CD4-positive, CD25-positive, alpha-beta regulatory T cell (primary cell): Measurements from ENCODE around the gene PSD. TPM values are rescaled to one million over a fixed set of nuclear protein-coding genes. Genes with fewer than 3 reads are reported as not detected.

Experiments used
- ATAC-seq, 2 donors: fragments of 150-1000 bp; cut with Tn5 transposase; one replicate each; pipeline ENCODE4 v1.10.0; 2021; ENCODE audit warnings: low read depth in 2 of 2, moderate number of reproducible peaks in 2 of 2, moderate library complexity in 1 of 2
- DNase-seq, 3 donors: peaks; one replicate each; pipeline versions ENCODE4 v3.0.0 to v3.0.0-alpha.2; 2012 to 2022; ENCODE audit warnings: mixed read lengths in 1 of 3
- H3K27ac ChIP-seq: one replicate; pipeline ENCODE4 v1.7.0; 2013; ENCODE audit warnings: mild to moderate bottlenecking, low read length; ENCODE audit not compliant: insufficient read depth, poor library complexity, severe bottlenecking
- H3K27me3 ChIP-seq: one replicate; pipeline ENCODE4 v1.7.0; 2013; ENCODE audit warnings: low read length; ENCODE audit not compliant: control insufficient read depth, insufficient read depth
- H3K36me3 ChIP-seq: one replicate; pipeline ENCODE4 v1.7.0; 2013; ENCODE audit warnings: mild to moderate bottlenecking, low read length, moderate library complexity; ENCODE audit not compliant: control insufficient read depth, insufficient read depth
- H3K4me1 ChIP-seq: 2 replicates; pipeline ENCODE4 v1.7.0; 2013; ENCODE audit warnings: mild to moderate bottlenecking, low read length; ENCODE audit not compliant: insufficient read depth, control insufficient read depth, poor library complexity, severe bottlenecking
- H3K4me3 ChIP-seq: one replicate; pipeline ENCODE4 v1.7.0; 2013; ENCODE audit warnings: low read depth, mild to moderate bottlenecking, low read length, moderate library complexity
- H3K9me3 ChIP-seq, 2 experiments: 1 replicate in 1 of 2; 2 replicates in 1 of 2; pipeline ENCODE4 v1.7.0; 2013; ENCODE audit warnings: low read length in 2 of 2, mild to moderate bottlenecking in 1 of 2, moderate library complexity in 1 of 2; ENCODE audit not compliant: control insufficient read depth in 2 of 2
- H3K27ac Mint-ChIP-seq, 3 donors: one replicate each; pipeline ENCODE4 v1.8.0; 2020 to 2022; ENCODE audit warnings: mild to moderate bottlenecking in 3 of 3, mixed read lengths in 3 of 3, moderate library complexity in 2 of 3
- H3K27me3 Mint-ChIP-seq: one replicate; pipeline ENCODE4 v1.8.0; 2022; ENCODE audit warnings: mild to moderate bottlenecking, mixed read lengths
- H3K36me3 Mint-ChIP-seq: one replicate; pipeline ENCODE4 v1.8.0; 2020; ENCODE audit warnings: mixed read lengths
- H3K4me1 Mint-ChIP-seq, 4 donors: one replicate each; pipeline ENCODE4 v1.8.0; 2020 to 2022; ENCODE audit warnings: mixed read lengths in 4 of 4, mild to moderate bottlenecking in 1 of 4
- H3K4me3 Mint-ChIP-seq, 4 donors: one replicate each; pipeline ENCODE4 v1.8.0; 2020 to 2022; ENCODE audit warnings: mild to moderate bottlenecking in 4 of 4, mixed read lengths in 4 of 4, moderate library complexity in 3 of 4
- H3K9me3 Mint-ChIP-seq, 7 donors: one replicate each; pipeline ENCODE4 v1.8.0; 2020 to 2022; ENCODE audit warnings: mixed read lengths in 7 of 7, mild to moderate bottlenecking in 3 of 7, moderate library complexity in 2 of 7
- polyA plus RNA-seq, 4 donors: library from polyadenylated mRNA; unstranded; fragments of 300-500 nt; fragmentation: Illumina TruSeq; gene quantifications; one replicate each; pipeline ENCODE4 v1.2.3, GENCODE V29; 2021
- total RNA-seq: library from RNA; stranded (reverse); gene quantifications from one replicate; pipeline ENCODE4 v1.2.3, GENCODE V29; 2022

Gene PSD
- total and polyA plus RNA-seq, 5 donors from 2014 or later = 1.4 to 2.9 (median 2.2) TPM

- Histone ChIP-seq H3K27ac (no peak overlapping the region), H3K36me3 (no peaks in the 10 kb centered on the region), H3K27me3 (no peaks in the 10 kb centered on the region), H3K4me1 (peaks cover 60% of the 10 kb centered on the region), H3K4me3 (peak overlapping the region; percentile 77), H3K9me3 (no peaks in the 10 kb centered on the region)
- Mint-ChIP-seq H3K27ac (peak overlapping the region; percentile 62 to 92 (median 82)), H3K36me3 (no peaks in the 10 kb centered on the region), H3K4me1 (peaks cover 6 to 64% (median 42%) of the 10 kb centered on the region in 4 donors), H3K27me3 (peaks cover 5% of the 10 kb centered on the region), H3K9me3 (peaks cover 0 to 2% (median 0%) of the 10 kb centered on the region in 7 donors), H3K4me3 (peak overlapping the region; percentile 77 to 99 (median 92))
- ATAC-seq (no peak), DNase-seq (no peak)
Measured at GRCh38 chr10:102436312-102436711, 17.7 kb upstream of the PSD start.

DNA sequence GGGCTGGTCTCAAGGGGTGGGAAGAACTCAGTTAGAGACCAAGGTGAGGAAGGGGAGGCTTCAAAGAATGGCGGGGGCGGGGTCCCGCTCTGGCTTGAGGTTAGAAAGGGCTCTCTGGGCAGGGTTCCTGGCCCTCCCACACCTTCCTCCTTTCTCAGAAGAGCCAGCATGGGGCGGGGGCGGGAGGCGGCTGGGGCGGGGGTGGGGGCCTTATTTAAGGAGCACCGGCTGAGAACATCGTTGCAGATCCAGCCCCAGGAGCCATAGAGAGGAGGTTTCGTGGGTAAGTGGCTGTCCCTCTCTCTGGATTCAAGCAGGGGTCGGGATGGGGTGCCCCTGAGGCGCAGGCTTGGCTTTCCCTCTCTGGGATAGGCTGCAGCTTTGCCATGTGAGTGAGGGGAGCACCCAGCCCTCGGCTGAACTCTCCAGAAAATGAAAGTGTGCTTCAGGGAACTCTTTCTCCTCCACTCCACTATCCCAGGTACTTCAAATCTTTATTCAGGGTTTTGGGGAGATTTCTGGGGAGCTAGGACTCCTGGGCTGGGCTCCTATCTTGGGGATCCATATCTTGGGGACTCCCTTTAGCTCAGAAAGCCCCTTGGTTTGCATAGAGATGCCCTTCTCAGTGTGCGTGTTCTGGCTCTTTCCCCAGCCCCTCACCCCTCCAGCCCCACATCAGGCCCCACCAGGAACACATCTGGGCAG is 17.1 kb upstream of the PSD start:
- H3K4me1 Mint-ChIP-seq = peaks cover 6 to 64% (median 43%) of the 10 kb centered on the region in 4 donors
- Histone ChIP-seq H3K4me1 (peaks cover 60% of the 10 kb centered on the region), H3K27ac (peak overlapping the region; percentile 65), H3K4me3 (peak overlapping the region; percentile 77), H3K36me3 (no peaks in the 10 kb centered on the region), H3K9me3 (no peaks in the 10 kb centered on the region), H3K27me3 (no peaks in the 10 kb centered on the region)
- H3K9me3 Mint-ChIP-seq = peaks cover 0 to 2% (median 0%) of the 10 kb centered on the region in 7 donors
- H3K4me3 Mint-ChIP-seq = peak overlapping the region; percentile 77 to 99 (median 92)
- ATAC-seq (no peak), DNase-seq (peak in 1 of 3 donors; percentile 90)
- H3K27ac Mint-ChIP-seq = peak overlapping the region; percentile 85 to 92 (median 91)
- no peaks in the 10 kb centered on the region for H3K36me3 Mint-ChIP-seq
- peaks cover 5% of the 10 kb centered on the region for H3K27me3 Mint-ChIP-seq

DNA sequence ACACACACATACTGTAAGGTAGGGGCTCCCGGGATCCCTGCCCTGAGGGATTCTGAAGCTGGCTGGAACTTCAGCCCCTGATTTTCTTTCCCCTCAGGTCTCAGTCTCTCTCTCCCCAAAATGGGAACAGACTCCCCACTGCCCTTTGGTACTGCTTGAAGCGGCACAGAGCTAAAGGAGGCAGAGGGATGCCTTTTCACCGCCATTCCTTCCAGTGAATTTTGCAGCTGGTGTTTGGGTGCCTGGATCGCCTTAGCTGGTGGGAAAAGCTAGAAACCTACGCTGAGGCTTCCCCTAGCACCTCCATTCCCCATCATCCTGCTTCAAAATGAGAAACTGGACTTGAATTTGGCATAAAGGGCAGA is 16.5 kb upstream of the PSD start:
- Mint-ChIP-seq H3K36me3 (no peaks in the 10 kb centered on the region), H3K4me3 (peak overlapping the region; percentile 77 to 99 (median 92)), H3K4me1 (peaks cover 6 to 64% (median 43%) of the 10 kb centered on the region in 4 donors), H3K27ac (peak overlapping the region; percentile 78 to 91 (median 85)), H3K27me3 (peaks cover 5% of the 10 kb centered on the region), H3K9me3 (peaks cover 0 to 2% (median 0%) of the 10 kb centered on the region in 7 donors)
- Histone ChIP-seq H3K27me3 (no peaks in the 10 kb centered on the region), H3K9me3 (no peaks in the 10 kb centered on the region), H3K27ac (peak overlapping the region; percentile 65), H3K4me3 (peak overlapping the region; percentile 44), H3K4me1 (peaks cover 60% of the 10 kb centered on the region), H3K36me3 (no peaks in the 10 kb centered on the region)
- no peak for ATAC-seq
- DNase-seq = no peak

DNA sequence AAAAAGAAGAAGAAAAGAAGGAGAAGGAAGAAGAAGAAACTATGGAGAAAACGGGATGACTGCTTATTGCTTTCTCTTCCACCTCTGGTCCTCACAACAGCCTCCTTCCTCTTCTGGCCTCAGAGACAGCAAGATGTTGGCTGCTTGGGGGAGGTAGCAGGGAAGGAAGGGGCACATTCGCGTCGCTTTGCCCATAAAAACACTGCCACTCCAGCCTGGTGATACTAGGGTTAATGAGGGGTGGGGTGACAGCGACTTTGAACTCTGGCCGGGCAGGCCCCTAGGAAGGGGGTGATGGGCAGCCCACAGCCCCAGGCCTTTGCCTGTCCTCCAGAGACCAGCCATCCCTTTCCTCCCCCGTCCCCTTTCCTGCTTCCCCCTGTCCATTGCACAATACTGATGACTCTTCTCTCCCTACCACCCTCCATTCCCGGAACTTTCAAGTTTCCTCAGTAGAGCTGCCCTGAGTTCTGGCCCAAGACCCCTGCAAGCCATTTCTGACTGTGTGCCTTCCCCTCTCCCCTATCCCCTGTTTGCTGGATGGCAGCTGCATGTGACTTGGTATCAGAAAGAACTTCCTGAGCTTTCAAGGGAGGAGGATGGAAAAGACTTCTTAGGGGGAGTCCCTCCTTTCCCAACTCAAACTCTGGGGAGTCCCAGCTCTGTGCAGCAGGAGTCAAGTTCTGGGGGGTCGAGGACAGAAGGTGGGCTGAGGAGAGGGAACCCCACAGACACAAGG is 16.0 kb upstream of the PSD start:
- Histone ChIP-seq H3K4me1 (peaks cover 60% of the 10 kb centered on the region), H3K36me3 (no peaks in the 10 kb centered on the region), H3K27me3 (no peaks in the 10 kb centered on the region), H3K27ac (peak overlapping the region; percentile 65), H3K9me3 (no peaks in the 10 kb centered on the region), H3K4me3 (no peak overlapping the region)
- Mint-ChIP-seq H3K27me3 (peaks cover 5% of the 10 kb centered on the region), H3K9me3 (peaks cover 0 to 2% (median 0%) of the 10 kb centered on the region in 7 donors), H3K4me3 (peak overlapping the region; percentile 77 to 99 (median 92)), H3K36me3 (no peaks in the 10 kb centered on the region), H3K27ac (peak overlapping the region; percentile 78 to 91 (median 85)), H3K4me1 (peaks cover 6 to 64% (median 43%) of the 10 kb centered on the region in 4 donors)
- no peak for ATAC-seq
- no peak for DNase-seq

GRCh38 chr10:102433619-102434046 is 15.0 kb upstream of the PSD start:
- H3K27me3 Mint-ChIP-seq = peaks cover 5% of the 10 kb centered on the region
- no peaks in the 10 kb centered on the region for H3K36me3 Mint-ChIP-seq
- H3K27ac Mint-ChIP-seq = peak overlapping the region; percentile 90 to 91 (median 90)
- H3K4me3 ChIP-seq = no peak overlapping the region
- no peak overlapping the region for H3K27ac ChIP-seq
- no peaks in the 10 kb centered on the region for H3K9me3 ChIP-seq
- H3K36me3 ChIP-seq = no peaks in the 10 kb centered on the region
- H3K9me3 Mint-ChIP-seq = peaks cover 0 to 2% (median 0%) of the 10 kb centered on the region in 7 donors
- ATAC-seq = no peak
- peak overlapping the region; percentile 93 to 99 (median 96) for H3K4me3 Mint-ChIP-seq
- peaks cover 60% of the 10 kb centered on the region for H3K4me1 ChIP-seq
- DNase-seq = no peak
- no peaks in the 10 kb centered on the region for H3K27me3 ChIP-seq
- peaks cover 6 to 64% (median 43%) of the 10 kb centered on the region in 4 donors for H3K4me1 Mint-ChIP-seq

DNA sequence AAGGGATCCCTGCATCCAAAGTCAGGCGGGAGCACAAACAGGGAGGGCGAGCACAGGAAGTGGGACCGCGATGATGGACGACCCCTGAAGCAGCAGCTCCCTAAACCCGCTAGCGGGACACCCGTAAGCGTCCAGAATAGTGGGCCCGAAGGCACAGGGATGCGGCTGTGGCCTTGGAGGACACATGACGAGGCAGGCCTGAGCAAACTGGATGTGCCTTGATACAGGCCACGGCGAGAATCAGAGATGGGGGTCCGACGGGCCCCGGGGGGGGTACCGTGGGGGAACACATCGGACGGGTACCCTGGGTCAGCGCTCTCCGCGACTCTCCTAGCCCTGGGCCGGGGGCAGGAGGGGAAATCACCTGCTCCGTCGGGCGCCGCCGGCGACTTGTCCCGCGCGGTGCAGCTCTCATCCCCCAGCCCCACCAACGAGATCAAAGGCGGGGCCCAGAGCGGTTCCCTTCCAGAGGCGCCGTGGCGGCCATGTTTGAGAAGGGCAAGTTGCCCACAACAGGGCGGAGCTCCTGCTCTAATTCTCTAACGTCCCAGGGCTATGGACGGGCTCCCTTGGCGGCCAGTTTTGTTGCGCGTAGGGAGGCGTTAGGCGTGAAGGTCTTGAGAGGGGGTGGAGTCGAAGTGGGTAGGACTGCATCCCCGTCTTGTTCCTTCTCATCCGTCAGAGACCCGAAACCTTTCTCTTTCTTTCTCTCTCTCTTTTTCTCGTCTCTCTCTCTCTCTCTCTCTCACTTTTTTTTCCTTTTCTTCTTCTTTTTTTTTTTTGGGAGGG is 13.8 kb upstream of the PSD start, which contains the start of gene CUEDC2:
Gene CUEDC2, minus strand, starts transcription at position 413 of the 789 bp plus-strand sequence. CDS start 7,386 bp downstream, outside the sequence.
- Histone ChIP-seq H3K9me3 (no peaks in the 10 kb centered on the region), H3K4me3 (peak within 1 kb of the TSS; percentile 80), H3K36me3 (no peaks in the 10 kb centered on the region), H3K27ac (peak within 1 kb of the TSS; percentile 63), H3K27me3 (no peaks in the 10 kb centered on the region), H3K4me1 (peaks cover 52% of the 10 kb centered on the region)
- peak within 1 kb of the TSS; percentile 93 to 99 (median 96) for H3K4me3 Mint-ChIP-seq
- no peaks in the 10 kb centered on the region for H3K36me3 Mint-ChIP-seq
- peaks cover 11 to 56% (median 39%) of the 10 kb centered on the region in 4 donors for H3K4me1 Mint-ChIP-seq
- ATAC-seq (peak; percentile 94), DNase-seq (peak; percentile 91 to 97 (median 93))
- H3K27me3 Mint-ChIP-seq = peaks cover 5% of the 10 kb centered on the region
- no peaks in the 10 kb centered on the region for H3K9me3 Mint-ChIP-seq
- H3K27ac Mint-ChIP-seq = peak within 1 kb of the TSS; percentile 90 to 91 (median 90)

GRCh38 chr10:102431452-102432124 is 13.0 kb upstream of the PSD start:
- DNase-seq = no peak
- Histone ChIP-seq H3K4me3 (peak overlapping the region; percentile 80), H3K36me3 (no peaks in the 10 kb centered on the region), H3K27ac (peak overlapping the region; percentile 63), H3K27me3 (no peaks in the 10 kb centered on the region), H3K4me1 (peaks cover 47% of the 10 kb centered on the region), H3K9me3 (no peaks in the 10 kb centered on the region)
- no peaks in the 10 kb centered on the region for H3K36me3 Mint-ChIP-seq
- H3K27me3 Mint-ChIP-seq = peaks cover 5% of the 10 kb centered on the region
- H3K9me3 Mint-ChIP-seq = no peaks in the 10 kb centered on the region
- peak overlapping the region; percentile 86 to 91 (median 90) for H3K27ac Mint-ChIP-seq
- ATAC-seq = no peak
- H3K4me3 Mint-ChIP-seq = peak overlapping the region; percentile 93 to 99 (median 96)
- peaks cover 11 to 53% (median 37%) of the 10 kb centered on the region in 4 donors for H3K4me1 Mint-ChIP-seq
